Anterior cingulate cortex (tissue), 58 donors: Measurements from ENCODE around the gene LAD1.

Experiments
- DNase-seq, 58 donors: peaks; one replicate each; lab custom pipeline; 2025; lab: John Stamatoyannopoulos, UW

LAD1 gene

GRCh38 chr1:201331166-201331565, 68.0 kb downstream of the LAD1 start:
- DNase-seq = no peak
